Activated effector memory CD4-positive, alpha-beta T cell treated with Interleukin-2 at 50 U/mL for 16 hours (primary cell): ENCODE results near the gene KHDC3L.
"Not testable (repeated sequence)": the region's sequence is repeated elsewhere in the genome, so short reads cannot be mapped to it uniquely, and the experiment has no call there.

Experiments
- DNase-seq: peaks from one replicate; pipeline ENCODE4 v3.0.0-alpha.2; 2020

Gene KHDC3L

DNA sequence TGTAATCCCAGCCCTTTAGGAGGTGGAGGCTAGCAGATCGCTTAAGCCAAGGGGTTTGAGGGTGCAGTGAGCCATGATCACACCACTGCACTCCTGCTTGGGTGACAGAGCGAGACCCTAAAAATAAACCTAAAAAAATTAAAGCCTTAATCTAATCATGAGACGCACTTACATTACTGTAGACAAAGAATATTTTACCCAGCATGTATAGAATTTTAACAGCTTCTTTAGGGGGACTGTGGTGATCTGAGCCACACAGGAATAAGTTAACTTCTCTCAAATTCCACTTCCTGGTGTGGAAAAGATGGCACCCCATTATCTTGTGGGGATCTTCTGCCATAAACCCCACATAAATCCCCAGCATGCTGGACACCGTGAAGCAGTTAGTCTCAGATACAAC, 9.5 kb downstream of the KHDC3L start:
- DNase-seq: no peak

DNA sequence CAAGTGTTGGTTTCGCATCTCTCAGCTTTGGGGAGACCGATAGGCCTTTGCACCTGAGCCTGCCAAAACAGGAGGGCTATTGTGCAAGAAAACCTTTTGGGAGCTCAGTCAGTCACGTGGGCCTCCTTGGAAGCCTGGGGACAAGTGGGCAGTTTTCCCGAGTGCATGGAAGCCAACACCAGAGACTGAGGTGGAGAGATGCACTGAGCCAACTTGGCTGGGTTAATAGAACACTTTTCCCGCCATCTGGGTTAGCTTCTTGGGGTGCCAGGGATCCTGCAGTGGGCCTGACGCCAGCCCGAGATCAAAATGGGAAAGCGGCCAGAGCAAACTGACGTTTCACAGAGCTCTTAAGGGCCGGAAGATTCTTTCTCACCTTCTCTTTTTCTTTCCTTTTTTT, 10.1 kb downstream of the KHDC3L start:
- DNase-seq: no peak

DNA sequence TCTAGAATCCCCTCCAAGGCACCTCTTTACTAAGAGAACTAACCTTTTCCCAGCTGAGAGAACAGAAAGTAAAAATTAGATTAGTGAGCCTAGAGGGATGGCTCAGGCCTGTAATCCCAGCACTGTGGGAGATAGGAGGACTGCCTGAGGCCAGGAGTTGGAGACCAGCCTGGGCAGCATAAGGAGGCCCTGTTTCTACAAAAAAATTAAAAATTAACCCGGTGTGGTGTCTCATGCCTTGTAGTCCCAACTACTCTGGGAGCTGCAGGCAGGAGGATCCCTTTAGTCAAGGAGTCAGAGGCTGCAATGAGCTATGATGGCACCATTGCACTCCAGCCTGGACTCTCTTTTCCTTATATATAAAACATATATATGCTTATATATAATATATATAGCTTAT, 12.8 kb downstream of the KHDC3L start:
- DNase-seq: no peak

DNA sequence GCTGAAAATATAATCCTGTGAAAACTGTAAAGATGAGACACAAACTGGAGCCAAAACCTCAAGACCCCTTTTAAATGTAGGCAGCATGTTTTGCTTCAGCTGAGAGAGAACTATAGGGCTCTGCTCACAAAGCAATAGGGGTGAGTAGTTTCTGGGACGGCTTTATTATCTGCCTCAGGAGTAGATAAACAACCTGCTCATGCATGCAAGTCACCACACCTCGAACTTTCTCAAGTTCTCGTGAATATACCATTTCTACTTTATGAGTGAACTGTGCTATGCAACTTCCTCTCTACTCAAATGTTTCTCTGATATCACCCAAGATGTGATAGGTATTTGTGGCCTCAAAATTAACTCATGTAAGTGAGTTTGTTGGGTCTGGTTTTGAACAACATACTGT, 14.8 kb downstream of the KHDC3L start:
- no peak for DNase-seq

DNA sequence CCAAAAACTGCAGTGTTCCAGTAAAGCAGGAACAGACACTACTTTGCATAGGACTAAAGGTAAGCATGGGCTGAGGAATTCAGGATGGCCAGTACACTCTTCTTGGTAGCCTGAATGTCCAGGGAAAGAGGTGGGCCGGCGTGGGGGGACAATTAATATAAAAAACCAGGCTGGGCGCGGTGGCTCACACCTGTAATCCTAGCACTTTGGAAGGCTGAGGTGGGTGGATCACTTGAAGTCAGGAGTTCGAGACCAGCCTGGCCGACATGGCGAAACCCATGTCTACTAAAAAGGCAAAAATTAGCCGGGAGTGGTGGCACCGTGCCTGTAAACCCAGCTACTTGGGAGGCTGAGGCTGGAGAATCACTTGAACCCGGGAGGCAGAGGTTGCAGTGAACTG, 19.1 kb downstream of the KHDC3L start:
- DNase-seq: not testable (repeated sequence)

DNA sequence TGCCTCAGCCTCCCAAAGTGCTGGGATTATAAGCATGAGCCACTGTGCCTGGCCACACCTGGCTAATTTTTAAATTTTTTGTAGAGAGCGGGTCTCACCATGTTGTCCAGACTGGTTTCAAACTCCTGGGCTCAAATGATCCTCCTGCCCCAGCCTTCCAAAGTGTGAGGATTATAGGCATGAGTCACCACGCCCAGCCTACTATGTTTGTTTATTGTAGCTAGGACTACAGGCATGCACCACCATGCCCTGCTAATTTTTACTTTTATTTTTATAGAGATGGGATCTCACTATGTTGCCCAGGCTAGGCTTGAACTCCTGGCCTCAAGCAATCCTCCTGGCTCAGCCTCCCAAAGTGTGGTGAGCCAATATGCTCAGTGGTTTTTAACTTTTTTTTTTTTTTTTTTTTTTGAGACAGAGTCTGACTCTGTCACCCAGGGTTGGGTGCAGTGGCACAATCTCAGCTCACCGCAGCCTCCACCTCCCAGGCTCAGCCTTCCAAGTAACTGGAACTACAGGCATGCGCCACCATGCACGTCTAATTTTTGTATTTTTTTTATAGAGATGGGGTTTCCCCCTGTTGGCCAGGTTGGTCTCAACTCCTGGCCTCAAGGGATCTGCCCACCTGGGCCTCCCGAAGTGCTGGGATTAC, 20.1 kb downstream of the KHDC3L start:
- DNase-seq: no peak

- DNase-seq: no peak
Observed at GRCh38 chr6:73388433-73388799, 26.0 kb downstream of the KHDC3L start.

- DNase-seq: peak; percentile 46
Observed at GRCh38 chr6:73388800-73389512, 26.5 kb downstream of the KHDC3L start.

DNA sequence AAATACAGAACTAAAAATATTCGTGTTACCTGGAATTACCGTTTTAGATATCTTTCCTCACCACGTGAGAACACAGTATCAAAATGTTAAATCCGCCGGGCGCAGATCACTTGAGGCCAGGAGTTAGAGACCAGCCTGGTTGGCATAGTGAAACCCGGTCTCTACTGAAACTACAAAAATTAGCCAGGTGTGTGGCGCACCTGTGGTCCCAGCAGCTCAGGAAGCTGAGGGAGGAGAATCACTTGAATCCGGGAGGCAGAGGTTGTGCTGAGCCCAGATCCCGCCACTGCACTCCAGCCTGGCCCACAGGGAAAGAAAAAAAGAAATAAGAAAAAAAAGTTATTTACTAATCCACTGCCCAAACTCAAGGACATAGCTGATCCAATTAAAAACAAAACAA, 27.4 kb downstream of the KHDC3L start:
- DNase-seq: no peak

DNA sequence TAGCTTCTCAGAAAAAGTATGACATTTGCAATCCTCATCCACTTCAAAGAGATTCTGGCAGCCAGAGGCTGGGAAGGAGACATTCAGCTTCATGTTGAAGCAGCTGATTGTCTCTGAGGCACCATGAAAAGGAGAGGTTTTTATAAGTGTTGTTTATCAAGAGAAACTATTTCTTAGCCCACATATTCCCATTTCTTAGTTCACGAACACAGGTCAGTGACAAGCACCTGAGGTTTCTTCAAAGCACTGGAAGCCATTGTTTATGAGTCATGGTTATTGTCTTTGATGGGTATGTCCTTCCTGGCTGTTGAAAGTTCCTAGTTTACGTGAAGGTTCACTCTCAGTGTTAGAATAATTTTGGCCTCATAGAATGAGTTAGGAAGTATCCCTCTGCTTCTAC, 29.2 kb downstream of the KHDC3L start:
- DNase-seq: no peak

DNA sequence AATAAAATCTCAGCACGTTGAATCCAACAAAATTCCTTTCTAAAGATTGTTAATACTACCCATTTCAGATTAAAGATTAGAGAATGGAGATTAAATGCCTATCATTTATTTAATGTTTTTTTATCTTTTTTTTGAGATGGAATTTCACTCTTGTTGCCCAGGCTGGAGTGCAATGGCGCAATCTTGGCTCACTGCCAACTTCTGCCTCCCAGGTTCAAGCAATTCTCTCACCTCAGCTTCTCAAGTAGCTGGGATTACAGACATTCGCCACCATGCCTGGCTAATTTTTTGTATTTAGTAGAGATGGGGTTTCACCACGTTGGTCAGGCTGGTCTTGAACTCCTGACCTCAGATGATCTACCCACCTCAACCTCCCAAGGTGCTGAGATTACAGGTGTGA, 29.7 kb downstream of the KHDC3L start:
- DNase-seq: not testable (repeated sequence)

GRCh38 chr6:73393278-73393677, 30.8 kb downstream of the KHDC3L start:
- DNase-seq: no peak

DNA sequence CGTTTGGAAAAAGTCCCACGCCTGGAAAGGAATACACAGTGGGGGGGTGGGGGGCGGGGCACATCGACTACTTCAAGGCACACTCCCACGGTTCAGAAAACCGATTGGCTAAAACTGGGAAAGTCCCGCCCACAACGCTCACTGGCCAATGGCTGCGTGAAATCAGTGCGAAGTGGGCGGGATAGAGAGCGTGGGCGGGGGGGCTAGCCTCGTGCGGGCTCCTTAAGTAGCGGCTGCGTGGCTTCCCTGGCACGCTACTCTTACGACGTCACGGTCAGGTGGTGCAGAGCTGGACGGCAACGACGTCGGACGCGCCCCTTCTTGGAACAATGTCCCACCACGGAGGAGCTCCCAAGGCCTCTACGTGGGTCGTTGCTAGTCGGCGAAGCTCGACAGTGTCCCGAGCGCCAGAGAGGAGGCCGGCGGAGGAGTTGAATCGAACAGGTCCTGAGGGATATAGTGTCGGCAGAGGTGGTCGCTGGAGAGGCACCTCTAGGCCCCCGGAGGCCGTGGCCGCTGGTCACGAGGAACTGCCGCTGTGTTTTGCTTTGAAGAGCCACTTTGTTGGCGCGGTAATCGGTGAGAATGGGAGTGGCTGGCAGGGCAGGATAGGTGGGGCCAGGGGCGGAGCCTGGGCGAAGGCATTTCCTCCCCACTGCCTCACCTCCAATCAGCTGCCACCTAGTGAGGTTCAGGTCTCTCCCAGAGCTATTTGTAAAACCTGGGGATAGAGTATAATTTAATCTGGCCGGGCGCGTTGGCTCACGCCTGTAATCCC, 32.3 kb downstream of the KHDC3L start, which contains the start of gene DDX43:
TSS of gene DDX43 (plus strand) at position 252 of the 778 bp plus-strand sequence. CDS start at position 330, 78 bp downstream.
- peak; percentile 32 for DNase-seq

DNA sequence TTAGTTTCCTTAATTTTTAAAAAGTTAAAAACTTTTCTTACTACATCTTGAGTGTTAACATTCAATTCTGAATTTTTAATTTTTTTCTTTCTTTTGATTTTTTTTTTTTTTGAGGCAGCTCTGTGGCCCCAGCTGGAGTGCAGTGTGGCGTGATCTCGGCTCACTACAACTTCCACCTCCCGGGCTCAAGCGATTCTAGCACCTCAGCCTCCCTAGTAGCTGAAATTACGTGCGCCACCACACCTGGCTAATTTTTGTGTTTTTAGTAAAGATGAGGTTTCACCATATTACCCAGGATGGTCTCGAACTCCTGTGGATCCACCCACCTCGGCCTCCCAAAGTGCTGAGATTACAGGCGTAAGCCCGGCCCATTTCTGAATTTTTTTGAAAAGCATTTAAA, 33.4 kb downstream of the KHDC3L start:
- DNase-seq: no peak

GRCh38 chr6:73400656-73401055, 38.2 kb downstream of the KHDC3L start:
- no peak for DNase-seq

- DNase-seq: no peak
Observed at GRCh38 chr6:73409395-73409794, 46.9 kb downstream of the KHDC3L start.

DNA sequence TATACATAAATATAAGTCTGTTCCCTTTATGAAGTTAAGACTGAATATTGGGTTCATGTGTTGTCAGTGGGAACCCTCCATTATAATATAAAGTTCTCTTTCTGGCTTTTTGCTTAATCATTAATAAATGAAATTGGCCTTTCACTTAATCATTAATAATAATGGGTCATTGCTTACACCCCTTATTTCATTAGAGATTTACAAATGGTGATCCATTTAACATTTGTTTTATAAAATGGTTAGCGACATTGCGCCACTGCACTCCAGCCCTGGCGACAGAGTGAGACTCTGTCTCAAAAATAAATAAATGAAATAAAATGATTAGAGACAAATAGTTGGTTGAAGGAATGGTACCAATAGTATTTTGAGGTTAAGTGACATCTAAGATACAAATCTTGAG, 50.6 kb downstream of the KHDC3L start:
- DNase-seq: no peak
